Fibroblast of the aortic adventitia (primary cell): ENCODE data around the gene CREB3L2. TPM values are rescaled to one million over a fixed set of nuclear protein-coding genes. Genes with fewer than 3 reads are reported as not detected.

Source experiments
- DNase-seq: peaks from one replicate; pipeline ENCODE4 v3.0.0-alpha.2; 2010; ENCODE audit warnings: low read depth
- H3K4me3 ChIP-seq: 2 replicates; pipeline ENCODE4 v1.5.1; 2011; ENCODE audit warnings: low read depth, mild to moderate bottlenecking, control low read depth, low read length, moderate library complexity
- CTCF ChIP-seq: IDR thresholded peaks from 2 replicates; pipeline ENCODE4 v1.5.1; 2011; ENCODE audit warnings: mild to moderate bottlenecking, low read length, control low read depth, inconsistent platforms; ENCODE audit not compliant: insufficient read depth
- total RNA-seq: library from RNA; depleted of rRNA; stranded (reverse); fragments of >200 nt; gene quantifications from 2 replicates; pipeline ENCODE4 v1.2.3, GENCODE V29; 2012; ENCODE audit warnings: low replicate concordance

The CREB3L2 gene
- total RNA-seq, 1 donor = 36.8 TPM

GRCh38 chr7:138004936-138005335 lies 3.0 kb upstream of the CREB3L2 start:
- H3K4me3 ChIP-seq = no peak overlapping the region
- TF ChIP-seq CTCF = no peak
- no peak for DNase-seq

GRCh38 chr7:138004046-138004445 lies 2.2 kb upstream of the CREB3L2 start:
- TF ChIP-seq CTCF = no peak
- H3K4me3 ChIP-seq = no peak overlapping the region
- no peak for DNase-seq

- DNase-seq = no peak
- no peak for TF ChIP-seq CTCF
- no peak overlapping the region for H3K4me3 ChIP-seq
Observed at GRCh38 chr7:138002828-138003189, 923 bp upstream of the CREB3L2 start.

- TF ChIP-seq CTCF = peak; percentile 88
- DNase-seq = peak; percentile 100
Observed at GRCh38 chr7:138002096-138002827, 376 bp upstream of the CREB3L2 start.

GRCh38 chr7:138000081-138000701 lies 1.7 kb downstream of the CREB3L2 start:
- no peak for TF ChIP-seq CTCF
- peak; percentile 95 for DNase-seq
- peak overlapping the region; percentile 96 for H3K4me3 ChIP-seq

More at GRCh38 chr7:138002096-138002827, 376 bp upstream of the CREB3L2 start:
- peak overlapping the region; percentile 96 for H3K4me3 ChIP-seq

GRCh38 chr7:137999496-138000080 lies 2.3 kb downstream of the CREB3L2 start:
- peak overlapping the region; percentile 96 for H3K4me3 ChIP-seq
- no peak for TF ChIP-seq CTCF
- DNase-seq = no peak
